C4-2B (cell line): ENCODE results near the gene SCLT1.

Experiments
- ZFX ChIP-seq: fragments of 450-650 bp; IDR thresholded peaks from 2 replicates; pipeline ENCODE4 v1.6.1; 2017
- TF ChIP-seq, protein P1 (sequence below): fragments of 450-650 bp; conservative IDR thresholded peaks from 2 replicates; pipeline ENCODE4 v1.5.1; 2017; ENCODE audit warnings: mild to moderate bottlenecking

DNA sequence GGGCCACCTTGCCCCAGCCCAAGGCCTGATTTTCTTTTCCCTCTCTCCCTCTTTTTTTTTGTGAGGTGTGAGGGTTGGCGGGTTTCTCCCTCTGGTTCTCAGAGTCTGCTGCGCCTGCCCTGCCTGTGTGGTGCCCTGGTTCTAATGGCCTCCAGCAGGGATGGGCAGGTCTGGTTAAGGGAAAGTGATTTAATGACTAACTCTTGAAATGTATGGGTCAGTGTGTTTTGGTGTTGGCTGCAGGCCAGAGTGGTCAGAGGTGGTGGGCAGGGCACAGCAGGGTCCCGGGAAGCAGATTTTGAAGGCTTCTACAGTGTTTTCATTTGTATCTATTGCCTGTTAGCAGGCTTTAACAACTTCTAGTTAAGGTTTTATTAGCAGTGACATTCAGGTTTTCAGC is 244.9 kb downstream of the SCLT1 start:
- TF ChIP-seq, protein P1, sequence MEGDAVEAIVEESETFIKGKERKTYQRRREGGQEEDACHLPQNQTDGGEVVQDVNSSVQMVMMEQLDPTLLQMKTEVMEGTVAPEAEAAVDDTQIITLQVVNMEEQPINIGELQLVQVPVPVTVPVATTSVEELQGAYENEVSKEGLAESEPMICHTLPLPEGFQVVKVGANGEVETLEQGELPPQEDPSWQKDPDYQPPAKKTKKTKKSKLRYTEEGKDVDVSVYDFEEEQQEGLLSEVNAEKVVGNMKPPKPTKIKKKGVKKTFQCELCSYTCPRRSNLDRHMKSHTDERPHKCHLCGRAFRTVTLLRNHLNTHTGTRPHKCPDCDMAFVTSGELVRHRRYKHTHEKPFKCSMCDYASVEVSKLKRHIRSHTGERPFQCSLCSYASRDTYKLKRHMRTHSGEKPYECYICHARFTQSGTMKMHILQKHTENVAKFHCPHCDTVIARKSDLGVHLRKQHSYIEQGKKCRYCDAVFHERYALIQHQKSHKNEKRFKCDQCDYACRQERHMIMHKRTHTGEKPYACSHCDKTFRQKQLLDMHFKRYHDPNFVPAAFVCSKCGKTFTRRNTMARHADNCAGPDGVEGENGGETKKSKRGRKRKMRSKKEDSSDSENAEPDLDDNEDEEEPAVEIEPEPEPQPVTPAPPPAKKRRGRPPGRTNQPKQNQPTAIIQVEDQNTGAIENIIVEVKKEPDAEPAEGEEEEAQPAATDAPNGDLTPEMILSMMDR: no peak
- no peak for TF ChIP-seq ZFX
